ENCODE measurements around the gene ARHGEF7.

Gene ARHGEF7

GRCh38 chr13:111326981-111327642 lies 212.0 kb downstream of the ARHGEF7 start:
- DNase-seq (ENCODE audit: low spot score), result no peak

GRCh38 chr13:111327730-111328573 lies 212.8 kb downstream of the ARHGEF7 start:
- DNase-seq (ENCODE audit: low spot score), result no peak

DNA sequence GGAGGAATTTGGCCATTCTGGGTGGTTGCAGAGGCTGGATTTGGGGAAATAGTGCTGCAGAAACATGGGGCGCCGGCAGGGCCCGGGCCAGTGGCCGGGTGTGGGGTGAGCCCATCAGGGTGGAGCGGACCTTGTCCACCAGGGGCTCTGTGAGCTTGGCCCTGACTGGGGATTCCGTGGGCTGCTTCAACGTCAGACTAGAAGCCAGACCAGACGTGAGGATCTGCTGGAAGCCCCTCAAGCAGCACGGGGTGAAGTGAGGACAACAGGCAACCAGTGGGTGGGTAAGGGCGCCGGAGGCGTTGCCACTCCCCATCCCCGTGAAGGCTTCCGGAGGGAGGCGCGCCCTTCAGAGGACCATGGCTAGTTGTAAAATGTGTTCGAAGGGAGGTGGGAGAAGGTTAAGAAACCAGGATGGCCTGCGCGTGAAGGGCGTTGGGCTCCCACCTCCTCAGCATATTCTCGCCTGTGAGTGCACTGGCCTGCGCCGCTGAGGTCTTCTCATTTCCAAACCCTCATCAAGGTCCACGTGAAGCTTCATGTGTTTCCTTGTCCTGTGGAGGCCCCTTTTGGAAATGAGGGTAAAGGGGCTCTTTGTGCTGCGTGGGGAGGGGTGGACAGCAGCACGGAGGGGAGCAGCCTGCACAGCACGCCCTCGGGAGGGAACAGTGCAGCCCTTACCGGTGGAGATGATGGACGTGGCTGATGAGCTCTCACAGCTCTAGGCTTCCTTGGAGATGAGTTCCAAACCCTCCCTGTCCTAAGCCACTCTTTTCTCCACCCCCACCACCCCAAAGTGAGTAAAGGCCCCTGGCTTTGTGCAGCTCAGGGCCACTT lies 213.7 kb downstream of the ARHGEF7 start:
- no peak for DNase-seq (ENCODE audit: low spot score)

DNA sequence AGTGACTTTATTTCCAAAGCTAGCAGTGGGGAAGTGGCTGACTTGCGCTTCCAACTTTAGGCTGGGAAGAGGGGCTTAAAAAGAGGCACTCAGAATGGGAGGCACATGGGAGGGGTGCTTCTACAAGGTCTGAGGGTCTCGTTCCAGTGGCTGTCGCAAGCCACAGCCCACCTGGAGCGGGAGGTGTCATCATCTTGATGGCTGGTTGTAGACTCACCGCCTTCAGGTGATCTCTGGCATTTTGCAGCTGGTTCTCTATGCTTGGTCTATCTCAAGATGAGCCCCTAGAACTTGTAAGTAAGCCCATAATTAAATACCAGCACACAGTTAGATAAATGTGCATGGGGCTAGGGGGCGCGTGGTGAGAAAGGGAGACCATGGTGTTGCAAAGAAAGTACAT lies 214.5 kb downstream of the ARHGEF7 start:
- no peak for DNase-seq (ENCODE audit: low spot score)

DNA sequence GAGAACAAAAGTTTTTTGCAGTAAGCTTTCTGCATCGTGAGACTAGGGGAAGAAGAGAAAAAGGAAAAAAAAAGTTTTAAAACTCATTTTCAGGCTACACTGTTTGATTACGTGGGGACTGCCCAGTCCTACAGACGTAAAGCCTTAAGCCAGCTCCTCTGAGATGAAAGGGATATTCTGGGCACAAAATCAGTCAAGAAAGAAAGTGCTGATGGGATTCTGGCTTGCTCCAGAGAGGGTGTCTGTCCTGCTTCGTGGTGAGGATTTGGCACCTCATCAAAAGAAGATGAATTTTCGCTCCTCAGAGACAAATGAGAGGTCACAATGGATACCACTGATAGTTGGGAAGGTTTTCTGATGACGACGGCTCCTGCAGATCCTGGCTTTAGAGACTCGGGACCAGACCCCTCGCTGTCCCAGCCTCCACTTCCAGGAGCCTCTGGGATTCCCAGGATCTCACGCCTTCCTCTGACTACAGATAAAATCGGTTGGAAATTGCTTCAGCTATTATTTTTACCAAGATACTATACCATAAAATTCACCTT lies 215.0 kb downstream of the ARHGEF7 start:
- DNase-seq (ENCODE audit: low spot score), result no peak

- no peak for DNase-seq (ENCODE audit: low spot score)
These were observed 220.2 kb downstream of the ARHGEF7 start for GRCh38 chr13:111335298-111335697.

DNA sequence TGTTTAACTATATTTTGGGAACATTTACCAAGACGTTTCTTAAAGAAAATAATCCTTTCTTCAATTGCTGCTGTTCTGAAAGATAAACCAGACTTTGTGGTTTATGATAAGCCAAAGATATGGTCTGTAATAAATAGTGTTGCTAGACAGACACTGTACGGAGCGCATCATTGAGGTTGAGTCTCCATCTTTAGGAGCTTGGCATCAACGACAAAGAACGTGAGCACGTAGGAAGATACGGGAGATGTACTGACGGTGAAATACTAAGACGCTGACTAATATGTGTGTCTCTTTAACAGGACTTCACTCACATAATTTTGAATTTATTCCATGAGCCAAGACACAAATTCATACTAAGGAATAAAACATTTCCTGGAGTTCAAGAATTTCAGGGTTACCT lies 221.6 kb downstream of the ARHGEF7 start:
- no peak for DNase-seq (ENCODE audit: low spot score)

GRCh38 chr13:111337206-111337605 lies 222.1 kb downstream of the ARHGEF7 start:
- peak; percentile 85 for DNase-seq (ENCODE audit: low spot score)

DNA sequence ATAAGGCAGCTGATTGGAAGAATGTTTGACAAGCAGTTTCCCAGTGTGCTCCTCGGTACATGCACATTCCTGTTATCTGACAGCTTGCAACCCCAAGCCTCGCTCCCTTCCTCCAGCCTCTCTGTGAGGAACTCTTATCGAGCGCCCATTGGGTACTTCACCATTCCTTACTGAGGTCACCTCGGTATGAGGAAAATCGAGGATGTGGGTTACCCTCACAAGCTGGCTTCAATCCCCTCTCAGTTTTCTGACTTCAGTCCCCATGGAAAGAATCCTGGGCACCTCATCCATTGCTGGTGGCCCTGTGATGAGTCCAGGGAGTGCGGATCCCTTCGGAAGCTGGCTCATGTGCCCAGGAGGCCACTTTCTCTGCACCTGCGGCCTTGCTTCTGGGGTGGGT lies 222.6 kb downstream of the ARHGEF7 start:
- DNase-seq (ENCODE audit: low spot score), result no peak

DNA sequence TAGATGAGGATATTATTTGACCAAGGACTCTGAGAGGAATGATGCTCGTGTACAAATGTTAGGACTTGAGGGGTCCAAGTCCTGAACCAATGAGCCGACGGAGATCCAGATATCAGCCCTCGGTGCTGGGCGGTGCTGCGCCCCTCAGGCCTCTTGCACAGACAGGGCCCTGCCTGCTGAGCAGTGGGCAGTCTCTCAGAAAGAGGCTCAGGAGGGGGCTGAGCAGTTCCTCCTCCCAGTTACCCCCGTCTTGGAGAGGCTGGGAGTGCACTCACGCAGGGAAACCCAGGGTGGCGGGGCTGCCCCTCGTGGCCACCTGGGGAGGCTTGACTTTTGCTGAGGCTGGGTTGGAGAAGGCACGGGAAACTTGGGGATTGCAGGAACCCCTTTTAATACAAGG lies 223.7 kb downstream of the ARHGEF7 start:
- no peak for DNase-seq (ENCODE audit: low spot score)

GRCh38 chr13:111339366-111340143 lies 224.4 kb downstream of the ARHGEF7 start:
- DNase-seq (ENCODE audit: low spot score), result no peak

DNA sequence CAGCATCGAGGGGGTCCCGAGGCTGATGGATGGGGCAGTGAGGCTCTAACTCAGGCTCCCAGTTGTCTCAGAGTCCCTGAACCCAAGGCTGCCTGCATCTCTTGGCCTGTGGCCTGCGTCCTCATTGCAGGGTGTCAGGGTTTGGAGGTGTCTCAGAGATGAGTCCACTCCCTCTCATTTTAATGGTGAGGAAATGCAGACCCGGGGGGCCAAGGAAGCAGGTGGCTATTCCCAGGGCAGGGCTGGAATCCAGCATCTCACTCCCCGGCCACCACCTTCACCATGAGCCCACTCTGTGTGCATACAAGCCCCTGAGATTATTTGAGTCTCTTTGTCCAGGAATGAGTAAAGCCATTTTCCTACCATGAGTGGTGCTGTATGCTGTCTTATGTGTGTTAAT lies 226.8 kb downstream of the ARHGEF7 start:
- DNase-seq (ENCODE audit: low spot score), result no peak

GRCh38 chr13:111342721-111343120 lies 227.6 kb downstream of the ARHGEF7 start:
- no peak for DNase-seq (ENCODE audit: low spot score)

- DNase-seq (ENCODE audit: low spot score), result no peak
These were observed 228.2 kb downstream of the ARHGEF7 start for GRCh38 chr13:111343186-111343805.

DNA sequence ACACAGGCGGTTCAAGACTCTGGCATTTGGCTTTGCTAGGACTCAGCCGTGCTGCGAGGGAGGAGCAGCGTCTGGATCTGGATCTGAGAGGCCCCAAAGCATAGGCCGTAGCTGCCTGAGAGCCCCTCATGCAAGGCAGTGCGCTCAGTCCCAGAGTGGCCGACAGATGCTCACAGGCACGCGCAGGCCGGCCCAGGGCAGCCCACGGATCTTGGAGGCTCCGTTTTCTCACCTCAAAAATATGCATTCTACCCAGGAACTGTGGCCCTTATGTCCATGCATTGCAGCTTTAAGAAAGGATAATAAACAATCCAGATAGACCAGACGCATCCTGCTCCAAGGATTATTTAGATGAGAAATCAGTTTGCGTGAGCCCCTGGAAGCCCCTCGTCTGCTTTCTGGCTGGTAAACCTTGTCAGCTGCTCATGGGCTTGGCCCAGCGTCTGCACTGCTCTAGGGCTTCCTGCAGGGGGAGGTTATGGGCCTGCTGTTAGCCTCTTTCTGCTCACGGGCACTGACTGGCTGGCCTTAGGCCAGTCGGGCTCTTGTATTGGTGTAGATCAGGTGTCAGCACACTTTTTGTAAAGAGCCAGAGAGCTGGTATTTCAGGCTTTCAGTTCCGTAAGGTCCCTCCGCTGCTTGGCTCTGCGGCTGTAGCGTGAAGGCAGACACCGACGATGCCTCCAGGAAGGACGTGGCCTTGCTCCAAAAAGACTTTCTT lies 229.5 kb downstream of the ARHGEF7 start:
- DNase-seq (ENCODE audit: low spot score), result peak; percentile 53

DNA sequence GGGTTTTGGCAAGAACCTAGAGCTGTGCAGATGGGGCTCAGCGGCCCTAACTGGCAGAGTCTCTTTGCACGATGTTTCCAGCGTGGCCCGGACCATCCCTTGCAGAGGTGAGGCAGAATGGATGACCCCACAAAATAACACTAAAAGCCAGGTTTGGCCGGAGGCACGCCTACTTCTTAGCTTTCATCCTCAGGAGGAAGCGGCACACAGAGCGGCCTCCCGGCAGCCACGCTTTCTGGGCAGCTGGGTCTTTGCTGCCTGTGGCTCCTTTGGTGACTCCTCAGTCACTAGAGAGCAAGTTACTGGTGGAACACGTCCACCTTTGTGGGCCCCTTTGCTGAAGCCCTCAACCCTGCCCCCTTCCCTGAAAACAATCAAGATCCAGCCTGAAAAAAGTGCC lies 230.6 kb downstream of the ARHGEF7 start:
- no peak for DNase-seq (ENCODE audit: low spot score)

DNA sequence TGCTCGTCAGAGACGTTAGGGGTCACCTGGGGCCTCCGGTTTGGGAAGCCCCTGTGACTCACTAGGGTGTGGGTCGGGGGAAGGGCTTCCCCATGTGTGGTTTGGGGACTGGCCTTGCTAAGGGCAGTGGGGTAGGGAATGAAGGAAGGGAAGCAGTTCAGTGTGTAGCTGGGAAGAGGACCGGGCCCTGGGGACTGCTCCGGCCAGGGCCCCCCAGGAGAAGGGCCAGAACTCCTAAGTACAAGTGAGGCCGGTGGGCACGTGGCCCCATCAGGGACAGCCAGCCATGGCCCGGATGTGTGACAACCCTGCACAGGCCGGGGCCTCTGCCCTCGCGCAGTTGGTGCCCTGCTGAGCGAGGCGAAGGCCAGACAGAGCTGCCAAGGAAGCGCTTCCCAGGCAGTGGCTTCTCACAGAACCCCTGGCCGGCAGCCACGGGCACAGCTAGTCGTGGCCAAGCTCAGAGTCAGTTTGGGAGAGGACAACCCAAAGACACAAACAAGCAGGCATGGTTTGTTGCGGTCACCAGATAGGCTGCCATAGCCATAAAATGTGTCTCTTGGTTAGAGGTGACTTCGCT lies 231.1 kb downstream of the ARHGEF7 start:
- no peak for DNase-seq (ENCODE audit: low spot score)

DNA sequence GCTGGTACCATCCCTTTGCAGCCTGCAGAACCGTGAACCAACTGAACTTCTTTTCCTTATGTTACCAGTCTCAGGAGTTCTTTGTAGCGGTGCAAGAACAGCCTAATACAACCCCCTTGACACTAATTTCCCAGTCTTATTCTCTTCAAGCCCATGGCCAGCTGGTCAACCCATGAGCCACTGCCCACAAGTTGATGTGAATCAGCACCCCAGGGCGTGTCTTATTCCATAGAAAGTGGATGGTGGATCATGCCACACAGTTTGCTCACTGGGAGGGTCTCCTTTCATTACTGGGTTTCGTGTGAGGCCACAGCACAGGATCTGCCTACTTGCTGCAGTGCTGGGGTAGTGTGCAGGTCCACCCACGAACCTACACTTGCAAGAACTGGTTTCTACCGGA lies 232.3 kb downstream of the ARHGEF7 start:
- DNase-seq (ENCODE audit: low spot score), result no peak

DNA sequence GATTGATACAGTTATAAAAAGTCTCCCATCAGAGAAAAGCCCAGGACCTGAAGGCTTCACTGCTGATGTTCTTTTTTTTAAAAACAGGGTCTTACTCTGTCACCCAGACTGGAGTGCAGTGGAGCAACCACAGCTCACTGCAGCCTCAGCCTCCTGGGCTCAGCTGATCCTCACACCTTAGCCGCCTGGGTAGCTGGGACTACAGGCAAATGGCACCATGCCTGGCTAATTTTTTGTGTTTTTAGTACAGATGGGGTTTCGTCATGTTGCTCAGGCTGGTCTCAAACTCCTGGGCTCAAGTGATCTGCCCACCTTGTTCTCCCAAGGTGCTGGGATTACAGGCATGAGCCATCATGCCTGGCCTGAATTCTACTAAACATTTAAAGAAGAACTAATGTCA lies 238.4 kb downstream of the ARHGEF7 start:
- DNase-seq (ENCODE audit: low spot score), result no peak

DNA sequence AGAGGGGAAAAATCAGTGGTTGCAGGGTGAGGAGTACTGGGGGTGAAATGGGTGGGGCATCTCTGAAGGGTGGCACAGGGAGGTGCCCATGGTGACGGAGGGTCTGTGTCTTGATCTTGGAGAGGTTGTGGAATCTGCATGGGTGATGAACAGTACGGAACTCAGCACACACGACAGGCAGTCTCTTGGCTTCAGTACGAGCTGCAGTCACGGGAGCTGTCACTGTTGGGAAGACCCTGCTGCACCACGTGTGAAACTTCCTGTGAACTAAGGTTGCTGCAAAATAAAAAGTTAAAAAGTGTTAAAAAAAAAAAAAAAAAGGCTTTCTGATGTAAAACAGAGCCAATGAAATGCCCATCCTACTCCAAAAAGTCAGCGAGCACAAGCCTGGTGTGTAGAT lies 239.7 kb downstream of the ARHGEF7 start:
- DNase-seq (ENCODE audit: low spot score), result no peak

Measured in AG08396 (cell line).